Left lung (tissue), 10 donors: ENCODE results near the gene PTPRB. TPM values are rescaled to one million over a fixed set of nuclear protein-coding genes. Genes with fewer than 3 reads are reported as not detected.

ENCODE experiments used
- ATAC-seq: fragments of 200-7000 bp; cut with Tn5 transposase; one replicate; pipeline ENCODE4 v1.9.1; 2020; ENCODE audit warnings: moderate library complexity
- DNase-seq, 4 donors: peaks; one replicate each; pipeline ENCODE4 v3.0.0-alpha.2; 2013 to 2020
- H3K27ac ChIP-seq, 2 donors: fragments of 200-600 bp; sonication (generic) in 1 of 2; one replicate each; pipeline versions ENCODE4 v1.5.0 to v1.8.0; 2020 to 2021
- H3K27me3 ChIP-seq, 2 donors: fragments of 200-600 bp; sonication (generic) in 1 of 2; one replicate each; pipeline versions ENCODE4 v1.5.0 to v1.8.0; 2020 to 2021
- H3K36me3 ChIP-seq, 2 donors: fragments of 200-600 bp; sonication (generic) in 1 of 2; one replicate each; pipeline versions ENCODE4 v1.5.0 to v1.8.0; 2020 to 2021
- H3K4me1 ChIP-seq, 2 donors: fragments of 200-600 bp; one replicate each; pipeline ENCODE4 v1.8.0; 2021
- H3K4me3 ChIP-seq, 2 donors: fragments of 200-600 bp; sonication (generic) in 1 of 2; one replicate each; pipeline versions ENCODE4 v1.5.0 to v1.8.0; 2020 to 2021; ENCODE audit warnings: mild to moderate bottlenecking in 1 of 2
- H3K9me3 ChIP-seq, 2 donors: fragments of 200-600 bp; sonication (generic) in 1 of 2; one replicate each; pipeline versions ENCODE4 v1.5.0 to v1.8.0; 2020 to 2021
- intact Hi-C, 2 donors: fragments of 100-400 bp; cut with DNase I; formaldehyde crosslinking; loops; one replicate each; pipeline versions ENCODE4 v1.11.2 to v1.14.2; 2022
- polyA plus RNA-seq, 6 donors: library from polyadenylated mRNA; unstranded; fragments of 120-200 nt; gene quantifications; one replicate each; pipeline ENCODE4 v1.2.1, GENCODE V29; 2013; ENCODE audit not compliant: insufficient read length in 6 of 6
- total RNA-seq, 2 donors: library from RNA; stranded (reverse); fragmentation: NEBNext Ultra II Directional; extraction: Animal tissue kit (Norgen Biotek cat#: 25700); gene quantifications; one replicate each; pipeline ENCODE4 v1.2.1, GENCODE V29; 2021
- TF ChIP-seq, protein P1 (sequence below), 2 donors: fragments of 200-600 bp; sonication (generic) in 1 of 2; IDR thresholded peaks; one replicate each; pipeline versions ENCODE4 v1.5.0 to v1.8.0; 2021; ENCODE audit warnings: antibody characterized with exemption in 2 of 2
- donor health status: DM: no; HTN: yes; CAD: no.
- donor health status: DM: no; HTN: no; CAD: no.

The PTPRB gene
- total and polyA plus RNA-seq, 8 donors = 34.6 to 83.2 (median 38.4) TPM

DNA sequence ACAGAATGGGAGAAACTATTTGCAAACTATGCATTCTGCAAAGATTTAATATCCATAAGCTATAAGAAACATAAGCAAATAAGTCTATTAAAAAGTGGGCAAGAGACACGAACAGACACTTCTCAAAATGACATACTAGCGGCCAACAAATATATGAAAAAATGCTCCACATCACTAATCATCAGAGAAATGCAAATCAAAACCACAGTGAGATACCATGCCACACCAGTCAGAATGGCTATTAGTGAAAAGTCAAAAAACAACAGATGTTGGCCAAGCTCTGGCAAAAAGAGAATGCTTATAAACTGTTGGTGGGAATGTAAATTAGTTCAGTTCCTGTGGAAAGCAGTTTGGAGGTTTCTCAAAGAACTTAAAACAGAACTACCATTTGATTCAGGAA lies 149.8 kb downstream of the PTPRB start:
- H3K9me3 ChIP-seq = peaks cover 0 to 11% of the 10 kb centered on the region in 2 donors
- H3K27me3 ChIP-seq = no peaks in the 10 kb centered on the region
- ATAC-seq = no peak
- no peak overlapping the region for H3K27ac ChIP-seq
- H3K4me3 ChIP-seq = no peak overlapping the region
- DNase-seq = no peak
- intact Hi-C loops = no loop called here
- peaks cover 0 to 5% of the 10 kb centered on the region in 2 donors for H3K4me1 ChIP-seq
- H3K36me3 ChIP-seq = no peaks in the 10 kb centered on the region
- TF ChIP-seq, protein P1, sequence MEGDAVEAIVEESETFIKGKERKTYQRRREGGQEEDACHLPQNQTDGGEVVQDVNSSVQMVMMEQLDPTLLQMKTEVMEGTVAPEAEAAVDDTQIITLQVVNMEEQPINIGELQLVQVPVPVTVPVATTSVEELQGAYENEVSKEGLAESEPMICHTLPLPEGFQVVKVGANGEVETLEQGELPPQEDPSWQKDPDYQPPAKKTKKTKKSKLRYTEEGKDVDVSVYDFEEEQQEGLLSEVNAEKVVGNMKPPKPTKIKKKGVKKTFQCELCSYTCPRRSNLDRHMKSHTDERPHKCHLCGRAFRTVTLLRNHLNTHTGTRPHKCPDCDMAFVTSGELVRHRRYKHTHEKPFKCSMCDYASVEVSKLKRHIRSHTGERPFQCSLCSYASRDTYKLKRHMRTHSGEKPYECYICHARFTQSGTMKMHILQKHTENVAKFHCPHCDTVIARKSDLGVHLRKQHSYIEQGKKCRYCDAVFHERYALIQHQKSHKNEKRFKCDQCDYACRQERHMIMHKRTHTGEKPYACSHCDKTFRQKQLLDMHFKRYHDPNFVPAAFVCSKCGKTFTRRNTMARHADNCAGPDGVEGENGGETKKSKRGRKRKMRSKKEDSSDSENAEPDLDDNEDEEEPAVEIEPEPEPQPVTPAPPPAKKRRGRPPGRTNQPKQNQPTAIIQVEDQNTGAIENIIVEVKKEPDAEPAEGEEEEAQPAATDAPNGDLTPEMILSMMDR (IDR thresholded peaks at IDR 0.05) = no peak

DNA sequence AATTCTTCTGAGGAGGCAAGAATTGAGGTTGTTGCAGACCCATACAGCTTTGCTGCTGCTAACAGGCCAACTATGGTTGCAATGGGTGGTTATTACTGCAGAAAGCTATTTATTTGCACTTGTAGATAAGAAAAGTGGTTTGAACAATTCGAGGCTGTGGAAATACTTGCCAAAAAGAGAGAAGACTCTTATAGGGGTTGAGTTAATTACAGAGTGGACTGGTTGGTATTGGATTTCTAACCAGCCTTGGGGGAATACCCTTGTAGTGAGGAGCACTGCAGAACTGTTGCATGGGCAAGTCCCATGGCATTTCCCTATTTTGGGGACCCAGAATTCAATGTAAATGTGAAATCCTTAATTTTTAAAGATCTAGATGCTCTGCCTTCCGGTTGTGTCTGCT lies 150.6 kb downstream of the PTPRB start:
- no peak overlapping the region for H3K27ac ChIP-seq
- H3K36me3 ChIP-seq = no peaks in the 10 kb centered on the region
- no peak overlapping the region for H3K4me3 ChIP-seq
- ATAC-seq (peak; percentile 98), DNase-seq (peak in 1 of 4 donors; percentile 30)
- TF ChIP-seq, protein P1 (IDR thresholded peaks at IDR 0.05) = no peak
- H3K4me1 ChIP-seq = peaks cover 0 to 5% of the 10 kb centered on the region in 2 donors
- peaks cover 0 to 11% of the 10 kb centered on the region in 2 donors for H3K9me3 ChIP-seq
- intact Hi-C loops = no loop called here
- H3K27me3 ChIP-seq = no peaks in the 10 kb centered on the region

DNA sequence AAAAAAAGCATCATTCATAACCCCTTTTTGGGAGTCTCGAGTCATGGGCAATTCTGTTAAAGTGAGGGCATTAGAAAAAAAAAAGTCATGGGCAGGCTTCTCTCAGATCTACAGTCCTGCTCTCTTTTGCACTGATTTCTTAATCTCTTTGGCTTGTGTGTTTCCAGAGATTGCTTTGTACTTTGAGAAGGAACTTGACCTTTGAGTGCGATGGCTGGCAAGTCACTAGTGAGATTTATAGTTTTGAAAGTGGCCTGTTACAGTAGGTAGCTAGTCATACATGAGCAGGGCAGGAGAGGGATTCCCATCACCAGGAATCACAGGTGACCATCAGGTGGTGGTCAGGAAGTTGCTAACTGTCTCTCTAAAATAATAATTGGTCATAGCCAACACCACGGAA lies 151.5 kb downstream of the PTPRB start:
- H3K4me1 ChIP-seq = peaks cover 0 to 5% of the 10 kb centered on the region in 2 donors
- H3K9me3 ChIP-seq = peaks cover 0 to 11% of the 10 kb centered on the region in 2 donors
- ATAC-seq = peak; percentile 84
- peak in 1 of 4 donors; percentile 28 for DNase-seq
- H3K4me3 ChIP-seq = no peak overlapping the region
- H3K36me3 ChIP-seq = no peaks in the 10 kb centered on the region
- no peaks in the 10 kb centered on the region for H3K27me3 ChIP-seq
- no peak overlapping the region for H3K27ac ChIP-seq
- TF ChIP-seq, protein P1 (IDR thresholded peaks at IDR 0.05) = no peak
- intact Hi-C loops = no loop called here

DNA sequence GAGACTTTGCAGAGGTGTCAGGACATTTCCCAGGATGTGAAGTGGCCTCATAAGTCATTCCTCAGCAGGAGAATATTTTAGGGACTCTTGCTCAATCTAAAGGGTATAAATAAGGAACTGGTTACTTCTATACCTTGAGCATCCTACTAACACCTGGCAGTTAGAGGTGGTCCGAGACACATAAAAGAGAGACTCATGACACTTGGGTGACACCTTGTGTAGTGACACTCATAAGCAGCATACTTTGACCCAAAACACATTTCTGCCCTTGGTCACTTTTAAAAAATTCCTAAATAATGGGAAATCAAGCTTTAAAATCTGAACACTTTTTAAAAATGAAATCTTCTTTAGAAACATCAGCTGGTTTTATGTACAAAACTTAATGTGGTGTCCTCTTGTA lies 152.8 kb downstream of the PTPRB start:
- TF ChIP-seq, protein P1 (IDR thresholded peaks at IDR 0.05) = no peak
- ATAC-seq (no peak), DNase-seq (no peak)
- H3K27ac ChIP-seq = no peak overlapping the region
- H3K4me3 ChIP-seq = no peak overlapping the region
- H3K9me3 ChIP-seq = peaks cover 0 to 6% of the 10 kb centered on the region in 2 donors
- H3K36me3 ChIP-seq = no peaks in the 10 kb centered on the region
- peaks cover 0 to 5% of the 10 kb centered on the region in 2 donors for H3K4me1 ChIP-seq
- H3K27me3 ChIP-seq = no peaks in the 10 kb centered on the region
- intact Hi-C loops = no loop called here

DNA sequence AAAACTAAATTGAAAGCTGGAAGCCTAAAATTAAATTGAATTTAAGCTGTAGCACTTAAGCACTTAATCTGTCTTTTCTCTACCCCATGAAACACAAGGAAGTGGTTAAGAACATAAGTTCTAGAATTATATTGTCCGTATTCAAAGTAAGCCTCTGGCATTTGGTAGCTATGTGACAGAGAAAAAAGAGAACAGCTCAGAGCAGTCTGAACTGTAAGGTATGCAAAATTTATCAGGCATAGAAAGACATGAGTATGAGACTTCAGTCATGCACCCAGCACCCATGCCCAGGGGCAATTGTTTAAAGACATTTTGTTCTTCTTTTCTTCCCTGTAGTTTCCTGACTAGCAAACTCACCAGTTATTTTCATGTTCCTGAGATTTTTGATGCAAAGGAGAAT lies 154.5 kb downstream of the PTPRB start:
- Histone ChIP-seq H3K27me3 (no peaks in the 10 kb centered on the region), H3K36me3 (no peaks in the 10 kb centered on the region), H3K9me3 (no peaks in the 10 kb centered on the region), H3K4me3 (no peak overlapping the region), H3K4me1 (peaks cover 0 to 5% of the 10 kb centered on the region in 2 donors), H3K27ac (no peak overlapping the region)
- ATAC-seq (no peak), DNase-seq (no peak)
- intact Hi-C loops = no loop called here
- TF ChIP-seq, protein P1 (IDR thresholded peaks at IDR 0.05) = no peak
